GM19193 (cell line): Measurements from ENCODE around the gene SERAC1.

Source experiments
- POLR2A ChIP-seq: IDR thresholded peaks from 4 replicates; pipeline ENCODE4 v1.6.1; 2011; ENCODE audit not compliant: insufficient read depth, insufficient read length; ENCODE audit errors: extremely low read depth

Gene SERAC1

DNA sequence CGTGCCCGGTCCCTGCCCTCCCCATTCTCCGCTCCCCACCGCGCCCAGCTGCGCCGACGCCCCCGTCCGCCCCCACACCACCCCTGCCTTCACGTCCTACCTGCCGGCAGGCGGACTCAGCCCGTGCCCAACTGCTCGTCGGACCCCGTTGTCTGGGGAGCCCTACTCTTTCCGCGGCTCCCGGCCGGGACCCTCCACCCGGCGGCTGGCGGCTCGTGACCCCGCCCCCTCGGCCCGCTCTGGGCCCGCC, at the start of gene SERAC1:
Gene SERAC1, minus strand, starts transcription at position 223 of the 250 bp plus-strand sequence. CDS start 9,899 bp downstream, outside the sequence.
- TF ChIP-seq POLR2A: no peak

DNA sequence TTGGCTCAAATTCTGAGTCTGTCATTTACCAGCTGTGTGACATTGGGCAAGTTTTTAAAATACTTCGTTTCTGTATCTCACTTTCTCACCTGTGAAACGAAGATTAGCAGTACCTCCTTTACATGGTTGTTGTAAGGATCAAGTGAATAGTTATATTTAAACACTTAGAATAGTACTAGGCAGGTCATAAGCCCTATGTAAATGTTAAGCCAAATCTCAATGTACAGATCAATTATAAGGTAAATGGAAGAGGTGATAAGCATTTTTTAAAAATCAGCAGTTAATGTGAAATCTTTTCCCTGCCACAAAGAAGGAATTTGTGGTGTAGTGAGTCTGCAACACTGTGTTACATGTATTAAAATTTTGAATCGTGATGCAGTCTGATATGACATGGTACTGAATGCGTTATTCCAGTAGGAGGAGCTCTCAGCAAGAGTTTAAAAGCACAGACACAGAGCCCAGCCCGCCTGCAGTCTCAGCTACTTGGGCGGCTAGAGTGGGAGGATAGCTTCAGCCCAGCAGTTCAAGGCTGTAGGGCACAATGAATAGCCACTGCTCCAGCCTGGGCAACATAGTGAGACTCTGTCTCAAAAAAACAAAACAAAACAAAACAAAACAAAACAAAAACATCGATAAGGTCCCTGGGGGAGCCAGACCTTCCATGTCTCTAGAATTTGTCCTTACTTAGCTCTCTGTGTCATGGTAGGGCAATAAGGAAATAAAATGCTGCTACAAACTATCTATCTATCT, 46.0 kb upstream of the SERAC1 start:
- TF ChIP-seq POLR2A: no peak

GRCh38 chr6:158211273-158212055, 43.4 kb upstream of the SERAC1 start:
- TF ChIP-seq POLR2A: no peak

DNA sequence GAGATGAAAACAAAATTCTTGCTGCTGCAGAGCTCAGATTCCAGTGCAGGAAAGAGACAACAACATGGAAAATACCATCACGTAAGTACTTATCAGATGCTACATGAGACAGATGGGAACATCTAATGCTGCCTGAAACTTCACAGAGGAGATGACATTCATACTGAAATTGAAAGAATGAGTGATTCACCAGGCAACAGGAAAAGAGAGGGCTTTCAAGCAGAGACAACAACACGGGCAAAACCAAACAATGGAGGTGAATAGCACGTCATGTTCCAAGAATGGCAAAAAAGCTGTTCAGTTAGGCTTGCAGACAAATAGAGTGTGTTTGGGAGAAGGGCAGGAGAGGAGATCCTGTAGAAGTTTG, 39.3 kb upstream of the SERAC1 start:
- no peak for TF ChIP-seq POLR2A

- no peak for TF ChIP-seq POLR2A
These were observed 38.8 kb upstream of the SERAC1 start for GRCh38 chr6:158206740-158207421.

GRCh38 chr6:158205169-158205944, 37.3 kb upstream of the SERAC1 start:
- TF ChIP-seq POLR2A: no peak

- no peak for TF ChIP-seq POLR2A
These were observed 30.4 kb upstream of the SERAC1 start for GRCh38 chr6:158198461-158198860.

- no peak for TF ChIP-seq POLR2A
These were observed 26.6 kb upstream of the SERAC1 start for GRCh38 chr6:158194487-158195280.

- no peak for TF ChIP-seq POLR2A
These were observed 23.7 kb upstream of the SERAC1 start for GRCh38 chr6:158191761-158192160.

DNA sequence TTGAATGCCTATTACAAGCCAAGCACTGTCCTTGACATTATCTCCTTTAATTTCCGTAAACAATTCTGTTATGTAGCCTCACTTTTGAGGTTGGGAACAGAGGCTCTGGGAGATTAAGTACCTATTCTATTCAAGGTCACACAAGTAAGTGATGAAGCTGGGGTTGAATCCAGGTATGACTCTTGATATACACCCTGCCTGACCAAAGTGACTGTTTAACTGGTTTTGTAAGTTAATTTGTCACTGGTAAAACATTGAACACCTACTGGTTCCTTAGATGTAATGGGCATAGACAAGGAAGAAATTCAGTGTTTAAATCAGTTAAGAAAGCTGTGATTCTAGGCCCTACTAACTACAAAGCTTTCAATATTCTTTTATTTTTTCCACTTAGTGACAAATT, 23.0 kb upstream of the SERAC1 start:
- no peak for TF ChIP-seq POLR2A

DNA sequence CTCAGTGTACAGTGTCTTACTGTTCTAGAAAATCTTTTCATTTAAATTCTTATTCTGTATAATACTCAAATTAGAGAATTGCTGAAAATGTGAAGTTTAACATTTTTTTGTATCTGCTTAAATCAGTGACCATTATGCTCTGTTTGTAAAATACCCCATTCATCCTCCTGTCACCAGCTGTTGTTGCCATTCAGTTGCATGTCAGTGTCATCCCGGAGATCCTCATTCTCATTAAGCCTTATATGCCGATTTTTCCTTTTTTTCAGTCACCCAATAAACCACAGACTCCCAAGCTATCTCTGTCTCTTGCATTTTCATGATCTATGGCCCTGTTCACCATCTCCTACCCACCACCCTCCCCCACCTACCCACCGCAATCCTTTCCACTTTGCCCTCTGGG, 20.5 kb upstream of the SERAC1 start:
- TF ChIP-seq POLR2A: no peak

DNA sequence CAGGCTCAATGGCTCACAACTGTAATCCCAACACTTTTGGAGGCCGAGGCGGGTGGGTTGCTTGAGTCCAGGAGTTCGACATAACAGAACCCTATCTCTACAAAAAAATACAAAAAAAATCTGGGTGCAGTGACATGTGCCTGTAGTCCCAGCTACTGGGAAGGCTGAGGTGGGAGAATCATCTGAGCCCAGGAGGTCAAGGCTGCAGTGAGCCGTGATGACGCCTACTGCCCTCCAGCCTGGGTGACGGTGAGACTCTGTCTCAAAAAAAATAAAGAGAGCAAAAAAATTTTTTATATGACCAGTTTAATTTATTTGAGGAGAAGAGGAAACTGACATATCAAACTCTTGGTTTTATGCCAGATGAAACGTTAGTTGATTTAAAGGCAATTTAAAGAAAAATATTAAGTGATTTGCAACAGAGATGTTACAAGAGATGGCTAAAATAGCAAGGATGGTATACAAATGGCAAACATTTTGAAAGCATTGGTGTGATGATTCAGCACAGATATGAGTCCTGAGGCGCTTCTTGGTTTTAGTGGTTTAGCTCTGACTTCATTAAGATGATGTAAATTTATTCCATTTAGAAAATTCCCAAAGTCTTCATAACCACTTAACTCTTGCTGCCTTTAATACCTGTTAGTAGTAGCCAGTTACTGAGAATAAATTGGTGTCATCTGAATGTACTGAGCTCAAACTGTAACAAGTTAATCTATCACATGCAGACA, 17.8 kb upstream of the SERAC1 start:
- TF ChIP-seq POLR2A: no peak

DNA sequence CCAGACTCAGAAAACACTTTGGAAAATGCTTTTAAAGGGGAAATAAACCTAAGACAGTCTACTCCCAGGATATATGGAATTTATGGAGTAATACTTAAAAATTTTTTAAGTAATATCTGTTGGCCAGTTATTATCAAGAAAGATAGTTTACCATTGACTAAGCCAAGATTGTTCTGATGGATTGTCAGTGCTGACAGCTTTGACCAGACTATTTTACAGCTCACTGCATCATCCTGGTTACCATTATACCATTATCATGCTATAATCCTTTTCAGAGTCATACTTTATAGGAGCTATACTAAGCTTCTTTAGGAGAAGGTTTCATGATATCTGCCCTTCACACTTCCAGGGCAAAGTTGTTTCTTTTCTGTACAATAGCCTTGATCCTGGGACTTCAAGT, 16.5 kb upstream of the SERAC1 start:
- no peak for TF ChIP-seq POLR2A

GRCh38 chr6:158175111-158175510, 7.0 kb upstream of the SERAC1 start:
- no peak for TF ChIP-seq POLR2A
